CD4-positive, alpha-beta T cell treated with Interleukin-21 for 1 hour (primary cell): ENCODE measurements around the gene C16orf92.

ENCODE experiments used
- DNase-seq: peaks from one replicate; pipeline ENCODE4 v3.0.0-alpha.2; 2020

Gene C16orf92

GRCh38 chr16:29989111-29989858 is 33.7 kb upstream of the C16orf92 start:
- no peak for DNase-seq

DNA sequence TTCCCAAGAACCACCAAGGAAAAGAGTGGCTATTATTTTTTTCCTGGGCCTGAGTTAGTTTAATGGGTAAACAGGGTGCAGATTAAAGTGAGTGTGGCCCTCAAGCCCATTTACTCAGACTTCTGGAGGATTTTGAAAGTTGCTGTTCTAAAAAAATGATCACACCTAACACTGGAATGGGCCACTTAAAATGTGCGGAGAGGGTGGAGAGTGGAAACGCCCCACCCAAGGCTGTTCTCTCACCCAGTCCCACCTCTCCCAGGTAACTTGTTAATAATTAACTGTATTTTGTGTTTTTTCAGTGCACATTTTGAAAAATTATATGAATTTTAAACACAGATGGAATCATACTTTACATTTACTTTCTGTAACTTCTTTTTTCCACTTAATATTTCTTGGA is 33.0 kb upstream of the C16orf92 start:
- no peak for DNase-seq

- DNase-seq, result no peak
Observed at GRCh38 chr16:29990883-29991570, 32.0 kb upstream of the C16orf92 start.

DNA sequence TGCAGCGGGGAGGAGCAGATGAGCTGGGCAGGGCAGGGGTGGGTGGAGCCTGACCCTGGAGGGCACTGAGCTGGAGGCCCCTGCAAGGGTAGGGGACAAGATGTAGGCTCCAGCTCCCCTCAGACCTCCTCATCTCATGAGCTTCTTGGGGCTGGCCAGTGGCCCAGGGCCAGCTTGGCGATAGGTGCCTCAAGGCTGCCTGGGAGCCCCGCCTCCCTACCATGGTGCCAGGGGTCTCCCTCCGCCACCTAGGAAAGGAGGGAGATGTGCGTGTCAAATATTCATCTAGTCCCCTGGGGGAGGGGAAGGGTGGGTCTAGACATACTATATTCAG is 31.5 kb upstream of the C16orf92 start:
- DNase-seq, result no peak

GRCh38 chr16:29992344-29992967 is 30.5 kb upstream of the C16orf92 start:
- DNase-seq, result no peak

- DNase-seq, result no peak
Observed at GRCh38 chr16:29993191-29993902, 29.7 kb upstream of the C16orf92 start.

DNA sequence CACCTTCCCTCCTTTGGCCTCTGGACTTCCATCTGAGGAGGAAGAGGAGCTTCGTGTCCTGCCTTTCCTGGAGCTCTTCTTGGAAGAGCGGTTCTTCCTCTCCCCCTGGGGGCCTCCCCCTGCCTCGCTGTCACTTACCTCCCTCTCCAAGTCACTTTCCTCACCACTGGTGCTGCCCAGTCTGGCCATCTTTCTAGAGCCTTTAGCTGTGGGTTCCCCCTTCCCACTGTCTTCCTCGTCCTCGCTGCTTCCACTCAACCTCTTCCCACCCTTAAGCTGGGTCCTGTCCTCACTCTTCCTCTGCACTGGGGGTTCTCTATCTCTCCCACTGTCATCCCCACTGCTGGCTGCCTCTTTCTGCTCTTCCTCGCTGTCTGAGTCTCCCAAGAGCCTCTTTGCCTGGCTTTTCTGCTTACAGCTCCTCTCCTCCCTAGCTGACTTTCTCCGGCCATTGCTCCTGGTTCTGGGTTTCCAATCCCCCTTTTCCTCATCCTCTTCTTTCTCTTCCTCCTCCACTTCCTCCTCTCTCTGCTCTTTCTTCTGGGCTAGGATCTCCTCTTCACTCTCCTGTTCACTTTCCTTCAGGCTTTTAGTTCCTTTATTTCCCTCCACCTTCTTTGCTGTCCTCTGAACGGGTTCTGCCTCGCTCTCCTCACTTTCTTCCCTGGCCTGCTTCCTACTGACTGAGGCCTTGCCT is 28.9 kb upstream of the C16orf92 start:
- DNase-seq, result no peak

GRCh38 chr16:29994600-29995323 is 28.2 kb upstream of the C16orf92 start:
- no peak for DNase-seq

DNA sequence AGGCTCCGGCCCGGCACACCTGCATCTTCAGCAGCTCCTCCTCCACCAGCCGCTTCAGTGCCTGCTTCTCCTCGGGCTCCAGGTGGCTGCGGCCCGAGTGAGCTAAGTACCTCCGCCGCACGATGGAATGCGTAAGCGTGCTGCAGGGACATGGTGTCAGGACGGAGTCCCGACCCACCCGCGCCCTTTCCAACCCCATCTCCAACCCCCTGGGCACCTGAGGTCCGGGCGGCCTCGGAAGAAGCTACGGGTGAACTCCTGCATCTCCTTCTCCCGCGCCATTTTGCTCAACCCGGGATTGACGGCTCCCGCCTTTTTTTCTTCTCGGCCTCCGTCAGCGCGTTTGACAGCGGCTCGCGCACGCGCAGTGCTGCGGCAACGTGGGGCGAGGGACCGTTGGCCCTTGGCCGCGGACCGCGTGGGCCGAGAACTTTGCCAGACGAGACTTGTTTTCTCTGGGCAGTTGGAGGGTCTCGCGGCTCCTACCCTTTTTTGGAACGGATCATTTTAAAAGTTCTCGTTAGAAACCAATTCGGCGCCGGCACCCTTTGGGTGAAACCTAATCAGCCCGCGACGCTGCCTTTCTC is 27.6 kb upstream of the C16orf92 start, which contains the start of gene HIRIP3:
TSS of gene HIRIP3 (minus strand) at position 294 of the 587 bp plus-strand sequence. CDS start at position 282, 12 bp downstream.
- peak; percentile 89 for DNase-seq

- peak; percentile 99 for DNase-seq
Observed at GRCh38 chr16:29995911-29996765, 26.9 kb upstream of the C16orf92 start, which contains the start of gene INO80E. TSS of gene INO80E (plus strand) at chr16:29996241. CDS start at chr16:29996311, 70 bp downstream.

- no peak for DNase-seq
Observed at GRCh38 chr16:29996766-29997250, 26.2 kb upstream of the C16orf92 start.

- no peak for DNase-seq
Observed at GRCh38 chr16:29999605-30000004, 23.4 kb upstream of the C16orf92 start.

DNA sequence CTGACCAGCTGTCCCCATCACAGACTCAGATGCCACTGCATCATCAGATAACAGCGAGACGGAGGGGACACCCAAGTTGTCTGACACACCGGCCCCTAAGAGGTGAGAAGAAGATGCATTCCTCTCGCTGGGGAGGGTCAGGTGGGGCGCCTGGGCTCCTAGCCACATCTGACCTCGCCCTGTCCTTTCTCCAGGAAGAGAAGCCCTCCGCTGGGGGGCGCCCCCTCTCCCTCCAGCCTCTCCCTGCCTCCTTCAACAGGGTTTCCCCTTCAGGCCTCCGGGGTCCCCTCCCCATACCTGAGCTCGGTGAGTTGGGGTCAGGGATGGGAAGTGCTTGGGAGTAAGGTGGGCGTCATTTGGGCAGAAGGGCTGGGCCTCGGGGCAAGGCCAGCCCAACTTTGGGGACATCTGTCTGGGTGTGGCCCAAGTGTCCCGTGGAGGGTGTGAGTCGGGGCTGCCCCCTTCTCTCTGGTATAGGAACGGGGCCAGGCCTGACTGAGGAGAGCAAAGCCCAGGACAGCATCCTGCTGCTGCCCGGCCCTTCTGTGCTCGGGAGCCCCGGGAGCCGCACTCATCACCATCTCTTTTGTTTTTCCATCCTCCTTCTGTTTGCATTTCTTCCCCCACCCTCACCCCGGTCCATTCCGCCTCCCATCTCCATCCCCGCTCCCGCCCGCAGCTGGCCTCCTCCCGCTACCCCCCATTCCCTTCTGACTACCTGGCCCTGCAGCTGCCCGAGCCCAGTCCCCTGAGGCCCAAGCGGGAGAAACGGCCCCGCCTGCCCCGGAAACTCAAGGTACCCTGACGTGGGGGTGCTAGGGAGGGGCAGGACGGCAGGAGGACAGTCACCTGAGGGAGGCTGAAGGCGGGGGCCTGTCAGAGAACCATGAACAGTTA is 22.0 kb upstream of the C16orf92 start:
- DNase-seq, result no peak

- no peak for DNase-seq
Observed at GRCh38 chr16:30002614-30003346, 20.2 kb upstream of the C16orf92 start.

- DNase-seq, result no peak
Observed at GRCh38 chr16:30003670-30004423, 19.2 kb upstream of the C16orf92 start.

GRCh38 chr16:30004424-30004776 is 18.6 kb upstream of the C16orf92 start:
- no peak for DNase-seq

DNA sequence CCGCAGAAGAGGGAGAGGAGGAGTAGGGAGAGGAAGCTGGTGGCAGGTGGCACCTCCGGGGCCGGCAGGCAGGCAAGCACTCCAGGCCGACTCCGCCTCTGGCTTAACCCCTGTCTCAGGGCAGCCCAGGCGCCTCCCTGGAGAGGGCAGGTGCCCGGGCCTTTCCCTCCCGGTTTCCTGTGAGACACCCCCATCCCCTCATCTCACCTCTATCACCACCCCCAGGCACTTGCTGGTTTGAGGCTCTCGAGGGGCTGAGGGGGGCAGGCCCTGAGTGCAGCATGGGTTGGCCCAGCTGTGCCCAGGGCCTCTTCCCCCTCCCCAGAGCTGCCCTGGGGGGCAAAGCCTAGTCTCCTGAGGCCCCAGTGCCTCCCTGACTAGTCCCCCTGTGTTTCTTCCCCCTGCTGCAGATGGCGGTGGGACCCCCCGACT is 18.2 kb upstream of the C16orf92 start:
- DNase-seq, result no peak
